PC-3 (cell line): ENCODE data around the gene ZNF14.

Experiments
- EZH2phosphoT487 ChIP-seq: fragments of 300-600 bp; sonication (generic); IDR thresholded peaks from 2 replicates; pipeline ENCODE4 v1.6.1; 2018; ENCODE audit warnings: mild to moderate bottlenecking, antibody characterized with exemption, low read length, borderline replicate concordance
- TF ChIP-seq, protein P1 (sequence below): fragments of 300-600 bp; sonication (generic); conservative IDR thresholded peaks from 2 replicates; pipeline ENCODE4 v1.5.1; 2017; ENCODE audit warnings: antibody characterized with exemption, low read depth, mild to moderate bottlenecking, low read length

DNA sequence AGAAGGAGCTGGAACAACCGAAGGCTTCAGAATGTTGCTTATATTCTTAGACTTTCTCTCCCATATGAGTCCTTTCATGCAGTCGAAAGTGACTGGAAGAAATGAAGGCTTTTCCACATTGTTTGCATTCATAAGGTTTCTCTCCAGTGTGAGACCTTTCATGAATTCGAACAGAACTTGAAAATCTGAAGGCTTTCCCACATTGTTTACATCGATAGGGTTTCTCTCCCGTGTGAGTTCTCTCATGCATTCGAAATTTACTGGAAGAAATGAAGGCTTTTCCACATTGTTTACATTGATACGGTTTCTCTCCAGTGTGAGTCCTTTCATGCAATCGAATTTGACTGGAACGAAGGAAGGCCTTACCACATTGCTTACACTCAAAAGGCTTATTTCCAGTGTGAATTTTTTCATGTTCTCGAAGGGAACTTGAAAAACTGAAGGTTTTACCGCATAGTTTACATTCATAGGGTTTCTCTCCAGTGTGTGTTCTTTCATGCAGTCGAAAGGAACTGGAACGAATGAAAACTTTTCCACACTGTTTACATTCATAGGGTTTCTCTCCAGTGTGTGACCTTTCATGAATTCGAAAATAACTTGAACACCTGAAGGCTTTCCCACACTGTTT, 21.5 kb downstream of the ZNF14 start:
- TF ChIP-seq, protein P1, sequence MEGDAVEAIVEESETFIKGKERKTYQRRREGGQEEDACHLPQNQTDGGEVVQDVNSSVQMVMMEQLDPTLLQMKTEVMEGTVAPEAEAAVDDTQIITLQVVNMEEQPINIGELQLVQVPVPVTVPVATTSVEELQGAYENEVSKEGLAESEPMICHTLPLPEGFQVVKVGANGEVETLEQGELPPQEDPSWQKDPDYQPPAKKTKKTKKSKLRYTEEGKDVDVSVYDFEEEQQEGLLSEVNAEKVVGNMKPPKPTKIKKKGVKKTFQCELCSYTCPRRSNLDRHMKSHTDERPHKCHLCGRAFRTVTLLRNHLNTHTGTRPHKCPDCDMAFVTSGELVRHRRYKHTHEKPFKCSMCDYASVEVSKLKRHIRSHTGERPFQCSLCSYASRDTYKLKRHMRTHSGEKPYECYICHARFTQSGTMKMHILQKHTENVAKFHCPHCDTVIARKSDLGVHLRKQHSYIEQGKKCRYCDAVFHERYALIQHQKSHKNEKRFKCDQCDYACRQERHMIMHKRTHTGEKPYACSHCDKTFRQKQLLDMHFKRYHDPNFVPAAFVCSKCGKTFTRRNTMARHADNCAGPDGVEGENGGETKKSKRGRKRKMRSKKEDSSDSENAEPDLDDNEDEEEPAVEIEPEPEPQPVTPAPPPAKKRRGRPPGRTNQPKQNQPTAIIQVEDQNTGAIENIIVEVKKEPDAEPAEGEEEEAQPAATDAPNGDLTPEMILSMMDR, result no peak
- no peak for TF ChIP-seq EZH2phosphoT487
